Measurements from ENCODE around the gene TMEM132C. TPM values are rescaled to one million over a fixed set of nuclear protein-coding genes. Genes with fewer than 3 reads are reported as not detected.

The TMEM132C gene
- total RNA-seq, 4 donors from 2014 or later, result 2.0 to 3.7 (median 3.0) TPM

DNA sequence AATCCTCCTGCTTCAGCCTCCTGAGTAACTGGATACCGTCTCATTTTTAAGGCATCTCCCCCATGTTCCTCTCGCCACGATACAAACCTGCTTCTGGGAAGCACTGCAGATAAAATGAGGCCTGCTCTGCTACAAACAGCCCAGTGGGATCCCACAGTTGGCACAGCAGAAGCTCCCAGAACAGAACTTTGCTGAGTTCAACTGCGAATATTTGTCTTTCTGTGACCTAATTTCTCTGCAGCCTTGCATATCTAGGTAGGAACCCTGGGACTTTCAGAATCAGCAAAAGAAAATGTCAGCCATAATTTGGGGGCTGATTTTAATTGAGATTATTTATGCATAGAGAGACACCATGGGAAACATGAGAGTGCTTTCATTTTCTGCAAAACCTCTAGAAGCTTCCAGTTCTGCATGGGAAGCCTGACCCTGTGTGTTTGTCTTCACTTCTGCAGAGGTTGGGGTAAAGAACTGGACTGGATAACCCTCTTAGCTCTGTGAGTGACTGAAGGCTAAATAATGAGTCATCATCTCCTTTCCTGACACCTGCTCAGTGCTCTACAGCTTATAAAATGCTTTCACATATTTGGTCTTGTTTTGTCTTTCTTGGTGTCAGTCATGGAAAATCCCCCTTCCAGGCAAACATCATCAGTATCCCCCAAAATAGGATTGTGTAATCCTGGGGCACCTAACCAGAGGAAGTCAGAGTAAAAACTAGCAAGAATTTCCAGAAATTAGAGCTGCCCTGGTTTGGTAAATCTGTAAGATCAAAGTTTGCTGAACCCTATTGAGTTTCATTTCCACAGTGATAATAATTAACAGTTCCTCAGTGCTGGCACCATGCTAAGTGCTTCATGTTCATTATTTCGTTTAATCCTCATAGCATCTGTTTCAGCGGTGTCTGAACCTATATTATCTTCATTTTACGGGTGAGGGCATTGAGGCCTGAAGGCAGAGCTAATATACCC is 371.0 kb downstream of the TMEM132C start:
- H3K4me3 ChIP-seq (ENCODE audit: low read depth, poor library complexity, severe bottlenecking), result no peak overlapping the region
- intact Hi-C loops (cut with DNase I; ENCODE audit: low total_unique reads), result no loop called here
- TF ChIP-seq POLR2A (IDR thresholded peaks at IDR 0.05) (no peak), CTCF (IDR thresholded peaks at IDR 0.05) (no peak)
- DNase-seq (ENCODE audit: low spot score in 2 of 2), result no peak
- 88 to 91% methylated on average over 7 of the region's 7 CpGs for WGBS, 2 donors

DNA sequence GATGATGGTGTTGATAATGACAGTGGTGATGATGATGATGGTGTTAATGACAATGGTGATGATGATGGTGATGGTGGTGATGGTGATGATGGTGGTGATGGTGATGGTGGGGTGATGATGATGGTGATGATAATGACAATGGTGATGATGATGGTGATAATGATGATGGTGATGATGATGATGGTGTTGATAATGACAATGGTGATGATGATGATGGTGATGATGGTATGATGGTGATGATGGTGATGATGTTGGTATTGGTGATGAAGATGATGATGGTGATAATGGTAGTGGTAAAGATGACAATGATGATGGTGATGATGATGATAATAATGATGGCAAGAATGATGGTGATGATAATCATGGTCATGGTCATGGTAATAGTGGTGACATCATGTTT is 372.1 kb downstream of the TMEM132C start:
- intact Hi-C loops (cut with DNase I; ENCODE audit: low total_unique reads), result no loop called here
- TF ChIP-seq POLR2A (IDR thresholded peaks at IDR 0.05), result no peak
- no peak for TF ChIP-seq CTCF (IDR thresholded peaks at IDR 0.05)
- DNase-seq (ENCODE audit: low spot score in 2 of 2), result no peak
- no peak overlapping the region for H3K4me3 ChIP-seq (ENCODE audit: low read depth, poor library complexity, severe bottlenecking)

GRCh38 chr12:128643155-128643554 is 376.2 kb downstream of the TMEM132C start:
- H3K4me3 ChIP-seq (ENCODE audit: low read depth, poor library complexity, severe bottlenecking), result no peak overlapping the region
- intact Hi-C loops (cut with DNase I; ENCODE audit: low total_unique reads), result no loop called here
- 49 to 55% methylated on average over 12 of the region's 12 CpGs for WGBS, 2 donors
- TF ChIP-seq POLR2A (IDR thresholded peaks at IDR 0.05) (no peak), CTCF (IDR thresholded peaks at IDR 0.05) (no peak)
- no peak for DNase-seq (ENCODE audit: low spot score in 2 of 2)

DNA sequence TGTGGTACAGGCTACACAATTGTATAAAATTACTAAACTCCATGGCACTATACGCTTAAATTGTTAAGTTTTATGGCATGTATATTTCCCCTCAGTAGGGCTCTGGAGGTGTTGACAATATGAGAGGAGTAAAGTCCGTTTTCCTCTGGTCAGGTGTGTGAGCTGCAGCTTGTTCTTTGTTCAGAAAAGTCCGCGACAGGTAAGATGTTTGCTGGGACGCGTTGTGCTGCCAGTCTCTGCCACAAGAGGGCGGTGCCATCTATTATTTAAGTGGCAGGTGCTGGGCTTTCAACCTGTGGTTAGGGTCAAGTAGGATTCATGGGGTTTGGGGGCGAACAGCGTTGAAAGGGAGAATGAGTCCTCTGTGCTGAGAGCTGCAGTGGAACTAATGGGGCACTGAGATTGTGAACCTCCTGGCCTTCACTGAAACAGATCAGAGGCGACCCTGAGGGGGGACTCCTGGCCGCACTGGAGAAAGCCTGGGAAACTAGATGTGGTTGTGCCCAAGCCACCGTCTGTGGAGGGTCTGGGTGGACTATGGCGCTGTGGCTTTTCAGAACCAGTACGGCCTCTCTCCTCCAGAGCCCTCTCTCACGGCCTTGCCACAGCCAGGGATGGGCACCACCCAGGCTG is 377.8 kb downstream of the TMEM132C start:
- no peak for DNase-seq (ENCODE audit: low spot score in 2 of 2)
- no peak overlapping the region for H3K4me3 ChIP-seq (ENCODE audit: low read depth, poor library complexity, severe bottlenecking)
- TF ChIP-seq POLR2A (IDR thresholded peaks at IDR 0.05) (no peak), CTCF (IDR thresholded peaks at IDR 0.05) (no peak)
- intact Hi-C loops (cut with DNase I; ENCODE audit: low total_unique reads), result no loop called here
- 63 to 66% methylated on average over 15 of the region's 15 CpGs for WGBS, 2 donors

DNA sequence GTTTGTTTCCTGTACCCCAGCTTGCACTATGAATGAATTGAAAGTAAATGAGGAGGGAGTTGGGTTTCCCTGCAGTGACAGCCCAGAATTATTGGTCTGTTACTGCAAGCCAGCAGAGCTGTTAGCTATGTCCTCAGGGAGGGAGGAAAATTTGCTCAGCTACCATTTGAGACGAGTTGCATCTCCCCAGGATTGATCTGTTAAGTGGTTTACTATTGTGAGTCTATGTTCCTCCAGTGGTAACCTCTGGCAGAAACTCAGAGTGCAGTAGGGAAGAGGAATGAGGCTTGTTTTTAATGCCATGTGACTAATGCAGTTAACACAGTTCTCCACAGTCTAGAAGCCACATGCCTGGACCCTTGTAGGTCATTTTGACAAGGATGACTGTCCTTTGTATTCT is 382.9 kb downstream of the TMEM132C start:
- intact Hi-C loops (cut with DNase I; ENCODE audit: low total_unique reads), result no loop called here
- TF ChIP-seq CTCF (IDR thresholded peaks at IDR 0.05), result no peak
- TF ChIP-seq POLR2A (IDR thresholded peaks at IDR 0.05), result no peak
- 21 to 26% methylated on average over 1 of the region's 1 CpG for WGBS, 2 donors
- no peak overlapping the region for H3K4me3 ChIP-seq (ENCODE audit: low read depth, poor library complexity, severe bottlenecking)
- no peak for DNase-seq (ENCODE audit: low spot score in 2 of 2)

Data from lower leg skin (tissue), 4 donors.